ENCODE data around the gene WIPF2.

The WIPF2 gene

GRCh38 chr17:40218740-40219593 is at the start of gene WIPF2:
TSS of gene WIPF2 (plus strand) at chr17:40219304. CDS start at chr17:40256460, 37,156 bp downstream.
- DNase-seq = peak; percentile 96

- no peak for DNase-seq
Measured at GRCh38 chr17:40170325-40170724, 48.8 kb upstream of the WIPF2 start.

GRCh38 chr17:40171750-40172149 is 47.4 kb upstream of the WIPF2 start:
- no peak for DNase-seq

- no peak for DNase-seq
Measured at GRCh38 chr17:40173091-40173777, 45.9 kb upstream of the WIPF2 start.

- no peak for DNase-seq
Measured at GRCh38 chr17:40173778-40174135, 45.3 kb upstream of the WIPF2 start.

GRCh38 chr17:40174514-40174913 is 44.6 kb upstream of the WIPF2 start:
- no peak for DNase-seq

GRCh38 chr17:40175928-40176753 is 43.0 kb upstream of the WIPF2 start:
- no peak for DNase-seq

GRCh38 chr17:40176754-40177110 is 42.4 kb upstream of the WIPF2 start:
- DNase-seq = no peak

GRCh38 chr17:40177275-40177874 is 41.7 kb upstream of the WIPF2 start, which contains the start of gene RAPGEFL1:
TSS of gene RAPGEFL1 (plus strand) at chr17:40177470. CDS start at chr17:40177862, 392 bp downstream.
- peak; percentile 14 for DNase-seq

- no peak for DNase-seq
Measured at GRCh38 chr17:40178021-40178601, 41.0 kb upstream of the WIPF2 start.

- DNase-seq = no peak
Measured at GRCh38 chr17:40178660-40179059, 40.4 kb upstream of the WIPF2 start.

- no peak for DNase-seq
Measured at GRCh38 chr17:40179923-40180659, 39.0 kb upstream of the WIPF2 start.

- no peak for DNase-seq
Measured at GRCh38 chr17:40180694-40181093, 38.4 kb upstream of the WIPF2 start.

- no peak for DNase-seq
Measured at GRCh38 chr17:40181205-40181604, 37.9 kb upstream of the WIPF2 start.

- DNase-seq = no peak
Measured at GRCh38 chr17:40182606-40183005, 36.5 kb upstream of the WIPF2 start.

- no peak for DNase-seq
Measured at GRCh38 chr17:40187238-40187637, 31.9 kb upstream of the WIPF2 start.

GRCh38 chr17:40188694-40189093 is 30.4 kb upstream of the WIPF2 start:
- DNase-seq = no peak

GRCh38 chr17:40190197-40191021 is 28.7 kb upstream of the WIPF2 start:
- DNase-seq = no peak

- peak; percentile 71 for DNase-seq
Measured at GRCh38 chr17:40191237-40192208, 27.6 kb upstream of the WIPF2 start.

- DNase-seq = no peak
Measured at GRCh38 chr17:40192961-40193360, 26.1 kb upstream of the WIPF2 start.
